Suprapubic skin (tissue), 4 donors: ENCODE results near the gene SYNPO2. TPM values are rescaled to one million over a fixed set of nuclear protein-coding genes. Genes with fewer than 3 reads are reported as not detected.
"Not testable (repeated sequence)": the region's sequence is repeated elsewhere in the genome, so short reads cannot be mapped to it uniquely, and the experiment has no call there.

ENCODE experiments used
- DNase-seq, 2 donors: peaks; one replicate each; pipeline ENCODE4 v3.0.0-alpha.2; 2019; ENCODE audit warnings: low spot score in 2 of 2
- H3K27ac ChIP-seq: fragments of 200-600 bp; sonication (generic); one replicate; pipeline ENCODE4 v1.5.1; 2019
- H3K27me3 ChIP-seq: fragments of 200-600 bp; sonication (generic); one replicate; pipeline ENCODE4 v1.5.1; 2019
- H3K36me3 ChIP-seq: fragments of 200-600 bp; sonication (generic); one replicate; pipeline ENCODE4 v1.5.1; 2019
- H3K4me1 ChIP-seq: fragments of 200-600 bp; sonication (generic); one replicate; pipeline ENCODE4 v1.5.1; 2019
- H3K4me3 ChIP-seq: fragments of 200-600 bp; sonication (generic); one replicate; pipeline ENCODE4 v1.5.1; 2019; ENCODE audit warnings: mild to moderate bottlenecking
- H3K9me3 ChIP-seq: fragments of 200-600 bp; sonication (generic); one replicate; pipeline ENCODE4 v1.5.1; 2019
- CTCF ChIP-seq, 2 donors: fragments of 200-600 bp in 1 of 2; fragments of 450-650 bp in 1 of 2; sonication (generic) in 1 of 2; IDR thresholded peaks; one replicate each; pipeline ENCODE4 v1.5.1; 2016 to 2019; ENCODE audit warnings: antibody characterized with exemption in 2 of 2, mild to moderate bottlenecking in 1 of 2, moderate library complexity in 1 of 2
- EP300 ChIP-seq: sonication (generic); formaldehyde crosslinking; IDR thresholded peaks from one replicate; pipeline ENCODE4 v1.6.1; 2017; ENCODE audit warnings: antibody characterized with exemption
- POLR2A ChIP-seq, 2 donors: fragments of 450-650 bp; IDR thresholded peaks; one replicate each; pipeline ENCODE4 v1.6.1; 2017; ENCODE audit warnings: antibody characterized with exemption in 2 of 2, mild to moderate bottlenecking in 2 of 2, moderate library complexity in 2 of 2
- POLR2AphosphoS5 ChIP-seq, 3 donors: sonication (generic); formaldehyde crosslinking; IDR thresholded peaks; one replicate each; pipeline ENCODE4 v1.6.1; 2017; ENCODE audit warnings: antibody characterized with exemption in 3 of 3
- WGBS: methylation state at CpG from one replicate; pipeline ENCODE4 v1.1.5; 2018; 5-methylcytosine and 5-hydroxymethylcytosine counted together
- total RNA-seq, 4 donors: library from RNA; depleted of rRNA; stranded (reverse); fragments of >200 nt; gene quantifications; one replicate each; pipeline ENCODE4 v1.1.0, GENCODE V29; 2016

SYNPO2 gene
- total RNA-seq, 4 donors from 2014 or later: 14.3 to 33.6 (median 19.1) TPM

DNA sequence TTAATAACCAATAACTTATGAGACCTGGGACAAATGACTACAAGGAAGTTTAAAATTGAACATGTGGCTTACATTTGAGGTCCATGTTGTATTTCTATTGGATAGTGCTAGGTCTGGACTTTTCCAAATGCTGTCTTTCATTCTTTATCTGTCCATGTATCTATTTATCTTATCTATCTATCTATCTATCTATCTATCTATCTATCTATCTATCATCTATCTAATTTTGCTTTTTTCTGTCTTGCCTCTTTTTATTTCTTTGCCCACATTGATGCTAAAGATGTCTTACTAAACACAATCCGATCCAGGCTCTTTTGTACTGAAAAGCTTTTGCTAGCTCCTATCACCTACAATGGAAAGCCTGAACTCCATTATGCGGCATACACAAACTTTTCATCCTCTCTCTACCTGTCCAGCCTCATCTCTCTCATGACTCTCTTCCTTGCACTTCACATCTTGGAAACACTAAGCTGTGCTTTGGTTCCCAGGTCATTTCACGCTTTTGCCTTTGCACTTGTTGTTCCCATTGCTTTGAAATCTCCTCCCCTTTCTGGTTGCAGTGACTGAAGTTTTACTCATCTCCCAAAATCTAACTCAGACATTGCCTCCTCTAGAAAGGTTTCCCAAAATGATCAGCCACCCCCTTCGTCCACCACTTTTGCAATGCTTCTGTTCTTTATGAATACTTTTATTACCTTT, 107.2 kb downstream of the SYNPO2 start:
- no peaks in the 10 kb centered on the region for H3K4me1 ChIP-seq
- H3K36me3 ChIP-seq: no peaks in the 10 kb centered on the region
- DNase-seq: no peak
- no peak overlapping the region for H3K27ac ChIP-seq
- TF ChIP-seq EP300: peak; percentile 46
- TF ChIP-seq POLR2AphosphoS5 (IDR thresholded peaks at IDR 0.05): no peak
- no peak for TF ChIP-seq POLR2A (IDR thresholded peaks at IDR 0.05)
- no peak overlapping the region for H3K4me3 ChIP-seq
- 95% methylated on average over 4 of the region's 4 CpGs for WGBS
- H3K27me3 ChIP-seq: no peaks in the 10 kb centered on the region
- H3K9me3 ChIP-seq: no peaks in the 10 kb centered on the region

DNA sequence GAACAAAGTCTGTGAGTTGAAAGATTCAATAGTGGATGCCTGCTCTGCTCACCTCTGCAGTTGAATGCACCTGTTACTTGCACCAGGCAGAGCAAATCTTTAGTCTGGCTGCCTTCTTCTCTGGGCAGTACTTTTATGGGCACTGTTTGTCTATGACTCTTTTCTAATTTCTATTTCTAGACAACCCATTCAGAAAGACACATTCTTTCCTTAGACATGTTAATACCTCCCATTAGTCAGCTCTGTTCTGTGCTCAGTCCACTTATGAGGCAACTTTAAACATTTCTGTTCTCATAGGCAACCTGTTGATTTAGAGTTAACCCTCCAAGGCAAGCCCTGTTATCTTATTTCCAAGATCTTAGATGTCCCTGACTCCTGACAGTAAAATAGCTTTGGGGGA, 108.9 kb downstream of the SYNPO2 start:
- Histone ChIP-seq H3K36me3 (no peaks in the 10 kb centered on the region), H3K27ac (no peak overlapping the region), H3K4me1 (no peaks in the 10 kb centered on the region), H3K9me3 (no peaks in the 10 kb centered on the region), H3K4me3 (no peak overlapping the region), H3K27me3 (no peaks in the 10 kb centered on the region)
- TF ChIP-seq POLR2A (IDR thresholded peaks at IDR 0.05) (no peak), CTCF (IDR thresholded peaks at IDR 0.05) (no peak), EP300 (peak; percentile 67)
- DNase-seq: no peak

DNA sequence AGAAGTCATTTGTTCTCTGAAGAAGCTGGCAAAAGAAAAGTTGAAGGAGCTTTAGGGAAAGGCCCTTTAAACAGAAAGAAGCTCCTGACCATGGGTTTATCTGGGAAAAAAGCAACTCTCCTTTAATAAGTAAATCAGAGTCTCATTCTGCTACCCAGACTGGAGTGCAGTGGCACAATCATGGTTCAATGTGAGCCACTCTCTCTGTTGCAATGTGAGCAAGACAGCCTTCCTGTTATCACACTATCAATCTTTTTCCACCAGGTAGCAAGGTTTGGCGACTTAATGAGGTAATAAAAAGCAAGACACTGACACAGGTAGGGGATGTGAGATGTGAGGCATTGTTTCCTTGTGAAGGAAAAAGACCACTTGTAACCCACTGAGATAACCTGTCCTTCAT, 111.3 kb downstream of the SYNPO2 start:
- no peak for DNase-seq
- no peaks in the 10 kb centered on the region for H3K4me1 ChIP-seq
- no peaks in the 10 kb centered on the region for H3K27me3 ChIP-seq
- TF ChIP-seq CTCF (IDR thresholded peaks at IDR 0.05): no peak
- TF ChIP-seq POLR2AphosphoS5 (IDR thresholded peaks at IDR 0.05): no peak
- TF ChIP-seq POLR2A (IDR thresholded peaks at IDR 0.05): no peak
- no peak for TF ChIP-seq EP300
- H3K4me3 ChIP-seq: no peak overlapping the region
- H3K27ac ChIP-seq: no peak overlapping the region
- 59% methylated on average over 1 of the region's 1 CpG for WGBS
- H3K36me3 ChIP-seq: no peaks in the 10 kb centered on the region
- no peaks in the 10 kb centered on the region for H3K9me3 ChIP-seq

DNA sequence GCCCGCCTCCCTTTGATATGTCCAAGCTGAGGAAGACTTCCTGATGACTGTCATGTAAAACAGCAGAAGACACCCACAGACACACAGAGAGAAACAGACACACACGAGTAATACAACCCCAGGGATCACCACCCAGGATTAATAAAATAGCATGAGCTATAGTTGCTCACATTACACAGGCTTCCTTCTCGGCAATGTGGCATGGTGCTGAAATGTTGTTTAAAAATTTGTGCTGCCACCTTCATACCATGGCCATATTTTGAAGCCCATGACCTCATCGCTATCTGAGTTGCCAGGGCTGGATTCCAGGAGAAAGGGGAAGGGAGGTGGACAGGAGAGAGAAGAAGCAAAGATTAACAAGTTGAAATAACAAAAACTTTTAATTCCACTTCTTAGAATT, 111.7 kb downstream of the SYNPO2 start:
- WGBS: 75% methylated on average over 4 of the region's 4 CpGs
- Histone ChIP-seq H3K27ac (no peak overlapping the region), H3K9me3 (no peaks in the 10 kb centered on the region), H3K27me3 (no peaks in the 10 kb centered on the region), H3K36me3 (no peaks in the 10 kb centered on the region), H3K4me3 (no peak overlapping the region), H3K4me1 (no peaks in the 10 kb centered on the region)
- TF ChIP-seq CTCF (IDR thresholded peaks at IDR 0.05): no peak
- TF ChIP-seq POLR2A (IDR thresholded peaks at IDR 0.05): no peak
- no peak for TF ChIP-seq EP300
- TF ChIP-seq POLR2AphosphoS5 (IDR thresholded peaks at IDR 0.05): no peak
- no peak for DNase-seq

DNA sequence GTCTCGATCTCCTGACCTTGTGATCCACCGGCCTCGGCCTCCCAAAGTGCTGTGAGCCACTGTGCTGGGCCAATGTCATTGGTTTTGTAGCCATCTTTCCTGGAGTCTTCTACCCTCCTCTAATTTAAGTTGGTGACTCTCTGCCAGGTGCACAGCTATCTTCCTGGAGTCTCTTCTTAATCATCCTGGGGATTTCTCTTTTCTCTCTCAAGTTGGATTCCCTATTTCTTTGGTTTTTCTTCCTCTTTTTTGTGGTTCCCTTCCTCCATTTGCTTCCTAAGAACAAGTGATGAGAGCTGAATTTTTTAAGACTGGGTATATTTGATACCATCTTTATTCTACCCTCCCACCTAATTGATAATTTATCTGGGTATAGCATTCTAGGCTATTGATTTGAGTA, 113.8 kb downstream of the SYNPO2 start:
- 83% methylated on average over 3 of the region's 3 CpGs for WGBS
- Histone ChIP-seq H3K27me3 (no peaks in the 10 kb centered on the region), H3K36me3 (no peaks in the 10 kb centered on the region), H3K9me3 (no peaks in the 10 kb centered on the region), H3K4me3 (no peak overlapping the region), H3K4me1 (no peaks in the 10 kb centered on the region), H3K27ac (no peak overlapping the region)
- no peak for TF ChIP-seq EP300
- TF ChIP-seq CTCF (IDR thresholded peaks at IDR 0.05): no peak
- TF ChIP-seq POLR2A (IDR thresholded peaks at IDR 0.05): no peak
- TF ChIP-seq POLR2AphosphoS5 (IDR thresholded peaks at IDR 0.05): no peak
- no peak for DNase-seq

DNA sequence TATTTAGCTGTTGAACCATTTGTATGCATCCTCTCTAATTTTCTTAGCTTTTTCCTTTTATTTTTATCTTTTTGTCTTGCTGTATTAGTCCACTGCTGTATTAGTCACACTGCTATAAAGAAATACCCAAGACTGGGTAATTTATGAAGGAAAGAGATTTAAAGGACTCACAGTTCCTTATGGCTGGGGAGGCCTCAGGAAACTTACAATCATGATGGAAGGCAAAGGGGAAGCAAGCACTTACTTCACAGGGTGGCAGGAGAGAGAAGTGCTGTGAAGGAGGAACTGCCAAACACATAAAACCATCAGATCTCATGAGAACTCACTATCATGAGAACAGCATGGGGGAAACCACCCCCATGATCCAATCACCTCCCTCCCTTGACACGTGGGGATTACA, 114.3 kb downstream of the SYNPO2 start:
- not testable (repeated sequence) for H3K9me3 ChIP-seq, H3K36me3 ChIP-seq, H3K27me3 ChIP-seq, DNase-seq, H3K4me3 ChIP-seq, H3K27ac ChIP-seq, H3K4me1 ChIP-seq
- 53% methylated on average over 1 of the region's 1 CpG for WGBS
